HG03095 (cell line): ENCODE measurements around the gene LYAR.

Experiments
- ATAC-seq: cut with Tn5 transposase; IDR thresholded peaks from one replicate; pipeline ENCODE4 v1.9.1; 2021; ENCODE audit warnings: moderate library complexity; ENCODE audit not compliant: unreplicated experiment

LYAR gene, protein sequence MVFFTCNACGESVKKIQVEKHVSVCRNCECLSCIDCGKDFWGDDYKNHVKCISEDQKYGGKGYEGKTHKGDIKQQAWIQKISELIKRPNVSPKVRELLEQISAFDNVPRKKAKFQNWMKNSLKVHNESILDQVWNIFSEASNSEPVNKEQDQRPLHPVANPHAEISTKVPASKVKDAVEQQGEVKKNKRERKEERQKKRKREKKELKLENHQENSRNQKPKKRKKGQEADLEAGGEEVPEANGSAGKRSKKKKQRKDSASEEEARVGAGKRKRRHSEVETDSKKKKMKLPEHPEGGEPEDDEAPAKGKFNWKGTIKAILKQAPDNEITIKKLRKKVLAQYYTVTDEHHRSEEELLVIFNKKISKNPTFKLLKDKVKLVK

DNA sequence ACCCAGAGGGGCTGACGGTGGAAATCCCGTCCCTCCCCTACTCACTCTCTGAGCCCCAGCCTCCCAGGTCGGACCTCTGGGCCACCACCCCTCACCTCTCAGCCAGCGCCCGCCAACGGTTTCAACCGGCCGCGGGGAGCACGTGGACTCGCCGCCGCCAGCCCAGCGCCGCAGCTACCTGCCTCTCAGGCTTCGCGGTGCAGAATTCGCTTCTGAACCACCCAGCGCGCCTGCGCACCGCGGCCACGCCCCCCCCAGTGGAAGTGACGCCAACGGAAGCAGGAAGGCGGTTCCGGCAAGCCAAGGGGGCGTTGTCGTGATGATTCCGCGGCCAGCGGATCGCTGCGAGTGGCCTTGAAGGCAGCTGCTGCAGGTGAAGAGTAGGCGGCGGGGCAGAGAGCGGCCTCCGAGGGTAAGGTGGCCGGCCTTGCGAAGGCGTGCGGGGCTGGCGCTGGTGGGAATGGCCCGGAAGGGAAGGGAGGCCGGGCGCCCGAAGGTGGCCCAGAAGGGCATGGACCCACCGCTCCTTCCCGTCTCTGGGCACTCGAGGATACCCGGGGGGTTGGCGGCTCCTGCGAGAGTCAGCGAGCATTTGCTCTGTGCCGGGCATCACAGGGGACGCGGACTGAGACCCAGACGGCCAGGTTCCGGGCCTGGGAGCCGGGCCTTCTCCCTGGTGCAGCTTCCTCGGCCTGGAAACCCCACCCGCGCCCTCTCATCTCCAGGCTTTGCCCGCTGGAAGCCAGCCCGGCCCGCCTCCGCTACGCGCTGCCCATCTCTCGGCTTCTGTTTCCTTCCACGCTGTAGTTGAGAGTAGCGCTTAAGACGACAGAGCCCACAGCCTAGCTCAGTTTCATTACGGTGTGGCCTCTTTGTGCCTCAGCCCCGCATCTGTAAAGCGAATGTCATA, at the start of gene LYAR, which contains the start of gene ZBTB49:
LYAR (minus strand) TSS at position 214 of the 910 bp plus-strand sequence. CDS start 6,412 bp downstream, outside the sequence.
ZBTB49 (plus strand) TSS at position 311 of the 910 bp plus-strand sequence. CDS start 9,695 bp downstream, outside the sequence.
- peak; percentile 93 for ATAC-seq

DNA sequence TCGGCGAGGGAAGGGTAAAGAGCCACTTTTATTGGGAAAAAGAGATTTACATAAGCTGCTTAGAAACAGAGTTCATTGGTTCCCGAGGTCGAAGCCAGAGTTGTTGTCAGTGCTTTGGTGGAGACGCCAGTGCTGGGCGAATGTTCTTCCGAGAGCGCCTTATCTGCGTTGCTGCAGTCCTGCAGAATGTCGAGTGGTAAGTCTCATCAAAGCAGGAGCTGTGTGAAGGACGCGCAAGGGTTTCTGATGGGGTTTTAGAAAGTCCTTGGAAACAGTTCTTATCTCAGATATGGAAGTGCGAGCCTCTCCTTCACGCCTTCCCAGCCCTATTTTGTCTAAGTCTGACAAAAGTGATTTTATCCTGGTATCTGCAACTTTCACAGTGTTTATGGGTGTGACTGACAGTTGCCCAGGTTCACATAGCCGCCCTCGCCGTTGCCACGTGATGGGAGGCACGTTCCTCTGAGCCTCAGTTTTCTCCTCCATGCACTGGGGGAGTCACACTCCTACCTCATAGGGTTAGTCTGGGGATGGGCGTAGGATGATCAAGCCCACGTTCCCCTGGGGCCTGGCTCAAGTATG, 49.6 kb upstream of the LYAR start:
- no peak for ATAC-seq

DNA sequence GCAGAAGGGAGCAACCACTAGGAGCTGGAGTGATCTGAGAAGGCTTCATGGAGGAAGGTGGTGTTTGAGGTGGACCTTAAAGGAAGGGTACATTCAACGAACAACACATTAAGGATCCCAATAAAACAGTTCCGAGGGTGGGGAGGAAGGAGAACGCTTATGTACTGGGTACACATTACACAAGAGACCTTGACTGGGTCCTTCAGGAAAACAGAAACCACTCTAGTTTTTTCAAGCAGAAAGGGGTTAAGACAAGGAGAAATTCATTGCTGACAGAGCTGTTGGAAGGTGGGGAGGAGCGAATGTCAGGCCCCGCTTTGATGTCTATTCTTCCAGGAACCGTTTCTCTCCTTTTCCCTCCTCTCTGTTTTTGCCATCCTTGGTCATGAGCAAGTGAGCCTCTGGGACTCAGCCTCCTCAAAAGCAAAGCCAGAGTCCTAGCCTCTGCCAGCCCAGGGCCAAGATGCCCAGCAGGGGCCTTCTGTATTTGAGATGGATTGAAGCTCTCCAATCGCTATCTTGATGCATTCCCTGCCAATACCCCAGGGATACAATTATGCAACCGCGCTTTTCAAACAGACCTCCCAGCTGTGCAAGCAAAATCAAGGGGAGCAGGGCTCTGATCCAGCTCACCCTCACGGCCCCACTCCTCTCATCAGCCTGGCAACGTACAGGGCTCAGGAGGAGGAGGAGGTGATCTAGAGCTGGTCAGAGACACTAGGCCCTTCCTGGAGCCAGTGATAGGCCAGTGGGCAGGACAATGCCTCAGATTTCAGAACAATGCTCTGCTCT, 48.5 kb upstream of the LYAR start:
- ATAC-seq, result no peak

DNA sequence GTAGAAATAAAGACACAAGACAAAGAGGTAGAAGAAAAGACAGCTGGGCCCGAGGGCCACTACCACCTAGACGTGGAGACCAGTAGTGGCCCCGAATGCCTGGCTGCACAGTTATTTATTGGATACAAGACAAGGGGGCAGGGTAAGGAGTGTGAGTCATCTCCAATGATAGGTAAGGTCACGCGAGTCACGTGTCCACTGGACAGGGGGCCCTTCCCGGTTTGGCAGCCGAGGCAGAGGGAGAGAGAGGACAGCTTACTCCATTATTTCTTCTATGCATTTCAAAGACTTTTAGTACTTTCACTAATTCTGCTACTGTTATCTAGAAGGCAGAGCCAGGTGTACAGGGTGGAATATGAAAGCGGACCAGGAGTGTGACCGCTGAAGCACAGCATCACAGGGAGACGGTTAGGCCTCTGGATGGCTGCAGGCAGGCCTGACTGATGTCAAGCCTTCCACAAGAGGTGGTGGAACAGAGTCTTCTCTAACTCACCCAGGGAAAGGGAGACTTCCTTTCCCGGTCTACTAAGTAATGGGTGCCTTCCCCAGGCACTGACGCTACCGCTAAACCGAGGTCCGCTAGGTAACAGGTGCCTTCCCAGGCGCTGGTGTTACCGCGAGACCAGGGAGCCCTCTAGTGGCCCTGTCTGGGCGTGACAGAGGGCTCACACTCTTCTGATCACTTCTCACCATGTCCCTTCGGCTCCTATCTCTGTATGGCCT, 45.0 kb upstream of the LYAR start:
- peak; percentile 63 for ATAC-seq

DNA sequence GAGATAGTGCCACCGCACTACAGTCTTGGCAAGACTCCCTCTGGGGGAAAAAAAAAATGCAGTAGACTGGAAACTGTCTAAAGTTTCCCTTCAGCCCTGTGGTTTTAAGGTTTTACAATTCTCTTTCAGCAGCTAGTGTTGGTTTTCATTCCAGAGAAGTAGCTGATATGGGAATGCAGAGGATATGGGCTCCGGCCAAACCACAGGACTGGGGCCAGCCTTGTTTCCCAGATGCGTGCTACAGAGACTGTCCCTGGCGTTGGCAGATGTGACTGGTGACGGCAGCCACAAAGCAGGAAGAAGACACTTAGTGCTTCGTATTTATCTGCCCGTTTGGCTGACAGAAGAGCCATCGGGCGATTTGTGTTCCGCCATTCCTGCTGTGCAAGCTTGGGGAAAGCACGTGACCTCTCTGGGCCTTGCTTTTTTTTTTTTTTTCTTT, 43.3 kb upstream of the LYAR start:
- no peak for ATAC-seq

DNA sequence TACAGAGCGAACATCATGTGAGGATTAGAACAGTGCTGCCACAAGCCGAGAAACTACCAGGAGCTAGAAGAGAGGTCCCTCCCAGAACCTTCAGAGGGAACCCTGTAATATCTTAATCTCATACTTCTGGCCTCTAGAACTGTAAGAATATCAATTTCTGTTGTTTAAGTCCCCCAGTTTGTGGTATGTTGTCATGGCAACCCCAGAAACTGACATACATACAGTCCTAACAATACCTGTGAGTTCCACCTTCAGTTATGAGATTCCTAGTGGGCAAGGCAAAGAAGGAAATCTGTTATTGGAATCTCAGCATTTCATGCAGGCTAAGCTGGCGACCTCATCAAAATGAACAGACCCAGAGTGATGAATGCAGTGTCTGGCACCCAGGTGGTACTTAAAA, 42.6 kb upstream of the LYAR start:
- ATAC-seq, result no peak

DNA sequence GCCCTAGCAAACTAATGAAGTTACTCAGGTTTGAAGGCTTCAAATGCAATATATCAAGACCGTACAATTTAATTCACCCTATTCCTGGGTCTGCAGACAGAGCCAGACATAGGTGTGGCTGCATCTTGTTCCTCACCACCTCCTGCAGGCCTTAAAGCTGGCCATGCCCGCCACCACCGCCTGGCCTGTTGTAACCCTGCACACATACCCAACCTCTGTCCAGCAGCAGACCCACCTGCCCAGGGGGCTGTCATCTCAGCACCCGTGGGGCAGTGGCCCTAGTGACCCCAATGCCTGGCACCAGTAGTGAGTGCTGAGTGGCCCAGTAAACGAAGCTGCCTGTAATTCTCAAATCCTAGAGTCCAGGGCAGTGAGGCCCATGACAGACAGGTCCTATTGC, 40.8 kb upstream of the LYAR start:
- ATAC-seq, result no peak

DNA sequence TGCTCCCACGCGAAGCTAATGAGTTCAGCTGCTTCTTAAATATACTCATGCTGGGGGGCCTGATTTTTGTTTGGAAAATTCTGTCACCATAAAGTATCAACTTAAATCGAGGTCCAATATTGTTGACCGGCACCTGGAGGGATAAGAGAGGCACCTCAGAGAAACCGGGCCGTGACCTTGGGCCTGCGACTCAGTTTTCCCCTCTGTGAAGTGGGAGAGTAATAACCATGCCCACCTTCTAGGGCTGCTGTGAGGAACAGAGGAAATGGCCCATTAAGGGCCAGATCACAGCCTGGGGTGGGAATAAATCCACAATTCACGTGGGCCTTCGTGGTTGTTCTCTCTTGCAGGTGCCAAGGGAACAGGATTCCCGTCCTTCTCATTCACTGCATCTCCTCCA, 39.5 kb upstream of the LYAR start:
- no peak for ATAC-seq

DNA sequence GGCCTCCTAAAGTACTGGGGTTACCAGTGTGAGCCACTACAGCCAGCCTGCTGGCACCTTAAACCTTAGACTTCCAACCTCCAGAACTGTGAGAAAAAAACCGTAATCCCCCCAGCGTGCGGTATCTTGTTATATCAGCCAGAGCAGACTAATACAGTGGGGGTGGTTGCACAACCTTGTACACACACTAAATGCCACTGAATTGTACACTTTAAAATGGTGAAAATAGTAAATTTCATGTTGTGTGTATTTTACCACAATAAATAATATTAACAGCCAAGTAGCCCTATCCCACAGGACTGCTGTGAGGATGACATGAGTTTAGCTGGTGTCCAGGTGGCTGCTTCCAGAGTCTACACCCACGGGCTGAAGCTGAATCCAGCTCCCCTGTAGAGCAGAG, 38.9 kb upstream of the LYAR start:
- ATAC-seq, result no peak

DNA sequence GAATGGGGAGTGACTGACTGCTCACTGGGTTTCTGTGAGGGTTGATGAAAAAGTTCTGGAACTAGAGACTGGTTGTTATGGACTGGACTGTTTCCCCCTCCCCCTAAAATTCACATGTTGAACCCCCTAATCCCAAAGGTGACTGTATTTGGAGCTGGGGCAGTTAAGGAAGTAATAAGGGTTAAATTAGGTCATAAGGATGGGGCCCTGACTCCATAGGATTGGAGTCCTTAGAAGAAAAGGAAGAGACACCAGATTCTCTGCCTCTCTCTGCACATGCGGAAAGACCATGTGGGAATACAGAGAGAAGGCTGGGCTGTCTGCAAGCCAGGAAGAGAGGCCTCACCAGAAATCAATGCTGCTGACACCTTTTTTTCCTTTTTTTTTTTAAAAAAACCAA, 38.3 kb upstream of the LYAR start:
- no peak for ATAC-seq

DNA sequence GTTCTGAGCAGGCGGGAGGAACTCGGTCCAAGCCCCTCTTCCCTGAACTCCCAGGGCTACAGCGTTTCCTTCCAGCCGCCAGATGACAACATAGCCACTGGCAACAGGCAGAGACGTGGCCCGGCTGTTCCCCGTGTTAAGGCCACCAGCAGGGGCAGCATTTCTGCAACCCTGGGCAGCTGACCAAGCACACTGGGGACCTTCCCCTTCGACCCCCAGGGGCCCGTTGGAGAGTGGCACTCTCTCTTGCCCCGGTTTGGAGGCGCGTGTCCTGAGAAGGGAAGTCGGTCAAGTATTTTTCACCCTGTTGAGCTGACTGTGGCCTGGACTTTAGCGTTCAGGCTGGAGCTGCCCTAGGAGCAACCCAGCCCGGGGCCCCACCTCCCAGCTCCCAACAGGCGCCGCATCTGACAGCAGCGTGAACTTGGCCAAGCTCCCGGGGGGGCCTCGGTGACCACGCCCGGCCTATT, 37.7 kb upstream of the LYAR start:
- ATAC-seq, result no peak

DNA sequence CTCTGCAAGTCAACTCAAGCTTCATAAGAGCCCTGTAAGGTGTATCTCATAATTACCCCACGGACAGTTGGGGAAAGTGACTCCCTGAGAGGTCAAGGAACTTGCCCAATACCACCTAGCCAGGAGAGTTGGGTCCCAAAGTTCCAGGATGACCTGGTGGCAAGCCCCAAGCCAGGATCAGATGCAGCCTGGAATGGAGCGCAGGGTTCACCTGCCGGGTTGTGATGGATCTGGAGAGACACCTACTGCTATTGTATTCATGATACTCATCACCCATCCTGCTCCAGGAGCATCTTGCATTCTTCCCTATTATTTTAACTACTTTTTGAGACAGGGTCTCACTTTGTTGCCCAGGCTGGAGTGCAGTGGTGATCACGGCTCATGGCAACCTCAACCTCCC, 36.2 kb upstream of the LYAR start:
- no peak for ATAC-seq

DNA sequence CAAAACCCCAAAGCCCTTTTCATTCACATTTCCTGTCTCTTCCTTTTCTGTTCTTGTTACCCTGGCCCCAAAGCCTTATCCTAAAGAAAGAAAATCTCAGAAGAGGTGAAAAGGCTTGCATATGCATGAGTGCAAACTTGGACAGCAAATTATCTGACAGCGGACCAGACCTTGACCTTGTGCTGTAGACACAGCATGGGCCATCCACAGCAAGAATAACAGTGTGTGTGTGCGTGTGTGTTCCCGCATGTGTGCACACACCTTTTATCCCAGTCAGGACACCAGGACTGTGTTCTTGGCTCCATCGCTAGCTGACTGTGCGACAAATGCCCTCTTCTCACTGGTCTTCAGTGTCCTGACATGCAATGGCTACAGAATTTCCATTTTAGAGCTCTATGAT, 35.4 kb upstream of the LYAR start:
- no peak for ATAC-seq

DNA sequence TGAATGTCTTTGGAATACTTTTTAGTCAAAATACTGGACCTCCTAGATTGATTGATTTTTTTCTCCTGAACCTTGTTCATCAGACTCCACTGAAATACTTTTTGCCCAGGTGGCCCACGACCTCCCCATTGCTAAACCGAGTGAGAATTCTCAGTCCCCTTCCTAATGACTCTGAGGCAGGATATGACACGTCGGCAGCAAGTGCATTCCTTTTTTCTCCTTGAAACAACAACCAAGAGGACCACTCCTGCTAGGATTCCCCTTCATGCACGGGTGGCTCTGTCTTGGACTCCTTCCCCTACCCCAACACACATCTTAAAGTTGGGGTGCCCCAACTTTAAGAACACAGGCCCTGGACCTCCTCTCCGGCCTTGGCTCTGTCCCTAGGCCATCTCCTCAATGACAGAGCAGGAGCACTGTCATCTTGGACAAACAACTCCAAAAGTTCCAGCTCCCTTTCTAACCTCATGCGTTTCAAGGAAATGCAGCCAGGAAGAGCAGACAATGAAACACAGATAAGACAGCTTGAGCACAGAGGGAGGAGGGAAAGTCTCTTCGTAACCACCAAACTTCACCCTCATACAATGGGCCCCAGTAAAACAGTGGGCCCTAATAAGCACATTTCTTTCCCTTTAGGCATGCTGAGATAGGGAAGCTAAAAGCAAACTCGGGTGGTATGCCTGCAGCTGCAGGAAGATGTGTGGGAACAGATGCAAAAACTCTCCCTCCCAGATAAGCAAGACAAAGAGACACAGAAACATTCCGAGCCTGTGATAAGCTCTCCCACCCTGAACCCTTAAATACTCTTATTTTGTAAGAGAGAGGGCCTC, 34.0 kb upstream of the LYAR start:
- no peak for ATAC-seq

DNA sequence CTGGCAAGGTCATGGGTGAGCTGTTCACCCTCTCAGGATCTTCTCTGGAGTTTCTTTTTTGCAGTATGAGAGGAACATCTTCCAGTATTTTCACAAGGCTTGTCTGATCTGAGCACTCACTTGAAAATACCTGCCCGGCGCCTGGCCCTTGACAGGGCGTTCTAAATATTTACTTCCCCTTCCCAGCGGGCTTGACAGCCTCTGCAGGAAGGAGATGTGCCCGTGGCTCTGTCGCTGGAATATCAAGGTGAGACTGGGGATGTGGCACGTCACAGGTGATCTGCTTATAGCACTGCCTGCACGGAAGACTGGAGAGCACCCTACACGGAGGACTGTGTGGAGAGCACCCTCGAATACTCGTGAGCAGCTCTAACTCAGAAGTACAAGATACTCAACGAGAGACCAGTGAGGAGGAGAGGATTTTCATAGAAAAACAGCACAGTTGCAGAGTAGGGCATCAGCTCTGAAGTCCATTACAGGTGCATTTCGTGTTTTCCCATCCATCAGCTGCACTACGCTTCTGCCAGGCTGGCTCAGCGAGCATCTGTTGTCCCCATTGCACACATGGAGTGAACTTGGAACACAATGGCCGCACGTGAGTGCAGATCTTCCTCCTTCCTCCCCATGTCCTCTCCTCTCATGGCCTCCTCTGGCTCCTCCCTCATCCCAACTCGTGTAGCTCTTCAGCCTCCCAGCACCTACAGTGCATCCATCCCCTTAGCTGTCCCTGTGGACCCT, 32.2 kb upstream of the LYAR start:
- ATAC-seq, result no peak

DNA sequence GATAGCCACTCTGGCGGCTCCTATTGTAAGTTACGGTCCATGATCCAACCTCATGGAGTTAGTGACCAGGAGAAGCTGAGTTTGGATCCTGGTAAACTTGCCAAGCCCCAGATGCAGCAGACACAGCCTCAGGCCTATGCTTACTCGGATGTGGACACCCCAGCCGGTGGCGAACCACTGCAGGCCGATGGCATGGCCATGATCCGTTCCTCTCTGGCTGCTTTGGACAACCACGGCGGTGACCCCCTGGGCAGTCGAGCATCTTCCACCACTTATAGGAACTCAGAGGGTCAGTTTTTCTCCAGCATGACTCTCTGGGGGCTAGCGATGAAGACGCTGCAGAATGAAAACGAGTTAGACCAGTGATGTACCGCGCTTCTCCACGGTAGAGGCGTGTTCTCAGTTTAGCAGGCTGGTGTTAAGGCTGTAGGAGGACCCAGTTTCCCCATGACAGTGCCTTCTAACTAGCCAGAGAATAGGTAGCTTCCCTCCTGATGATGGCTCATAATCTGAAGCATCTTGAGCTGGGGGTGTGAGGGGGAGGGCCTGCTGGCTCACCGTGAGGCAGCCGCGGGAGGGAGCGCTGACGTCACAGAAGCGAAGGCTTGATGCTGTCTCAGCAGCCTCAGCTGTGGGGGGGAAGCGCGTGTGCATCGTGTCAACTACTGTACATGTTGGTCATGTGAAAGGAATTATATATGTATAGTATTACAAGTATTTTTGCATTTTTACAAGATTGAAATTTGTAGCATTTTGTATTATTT, 31.2 kb upstream of the LYAR start:
- no peak for ATAC-seq

DNA sequence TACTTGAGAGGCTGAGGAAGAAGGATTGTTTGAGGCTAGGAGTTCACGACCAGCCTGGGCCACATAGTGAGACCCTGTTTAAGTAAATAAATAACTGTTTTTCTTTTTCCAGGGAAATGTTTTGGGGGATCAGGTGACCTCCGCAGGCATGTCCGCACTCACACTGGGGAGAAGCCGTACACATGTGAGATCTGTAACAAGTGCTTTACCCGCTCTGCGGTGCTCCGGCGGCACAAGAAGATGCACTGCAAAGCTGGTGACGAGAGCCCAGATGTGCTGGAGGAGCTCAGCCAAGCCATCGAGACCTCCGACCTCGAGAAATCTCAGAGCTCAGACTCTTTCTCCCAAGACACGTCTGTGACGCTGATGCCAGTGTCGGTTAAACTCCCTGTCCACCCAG, 30.6 kb upstream of the LYAR start:
- no peak for ATAC-seq
